Astrocyte (in vitro differentiated cells and primary cell): ENCODE data around the gene PPP1R11.

ENCODE experiments used
- CTCF ChIP-seq: IDR thresholded peaks from 2 replicates; pipeline ENCODE4 v1.5.1; 2011; ENCODE audit warnings: low read depth, mild to moderate bottlenecking, inconsistent platforms, low read length, moderate library complexity; ENCODE audit not compliant: insufficient read depth
- EZH2 ChIP-seq: IDR thresholded peaks from 2 replicates; pipeline ENCODE4 v1.6.1; 2012; ENCODE audit warnings: mild to moderate bottlenecking, low read length, inconsistent platforms; ENCODE audit not compliant: insufficient read depth

- no peak for TF ChIP-seq CTCF
- TF ChIP-seq EZH2 = no peak
Measured at GRCh38 chr6:30025186-30025585, 41.8 kb upstream of the PPP1R11 start.
